Hepatocyte (in vitro differentiated cells): ENCODE measurements around the gene ADGRG7. TPM values are rescaled to one million over a fixed set of nuclear protein-coding genes. Genes with fewer than 3 reads are reported as not detected.

Experiments used
- DNase-seq: peaks from one replicate; pipeline ENCODE4 v3.0.0-alpha.2; 2016; ENCODE audit warnings: low spot score
- H2AFZ ChIP-seq: fragments of 200-600 bp; sonication (generic); 2 replicates; pipeline ENCODE4 v1.6.0; 2016; ENCODE audit warnings: antibody characterized with exemption, mild to moderate bottlenecking
- H3K27ac ChIP-seq: fragments of 200-600 bp; sonication (generic); 2 replicates; pipeline ENCODE4 v1.5.1; 2016; ENCODE audit warnings: mild to moderate bottlenecking
- H3K27me3 ChIP-seq: fragments of 200-600 bp; sonication (generic); 2 replicates; pipeline ENCODE4 v1.6.1; 2016
- H3K36me3 ChIP-seq: fragments of 200-600 bp; sonication (generic); replicated peaks from 2 replicates; pipeline ENCODE4 v1.5.1; 2016; ENCODE audit warnings: low read depth; ENCODE audit not compliant: insufficient read depth
- H3K4me1 ChIP-seq: fragments of 200-600 bp; sonication (generic); 2 replicates; pipeline ENCODE4 v1.5.1; 2016; ENCODE audit warnings: mild to moderate bottlenecking, moderate library complexity; ENCODE audit not compliant: insufficient read depth
- H3K4me2 ChIP-seq: fragments of 200-600 bp; sonication (generic); 2 replicates; pipeline ENCODE4 v1.6.0; 2016
- H3K4me3 ChIP-seq: fragments of 200-600 bp; sonication (generic); 2 replicates; pipeline ENCODE4 v1.5.1; 2016; ENCODE audit warnings: mild to moderate bottlenecking
- H3K79me2 ChIP-seq: fragments of 200-600 bp; sonication (generic); 2 replicates; pipeline ENCODE4 v1.6.0; 2017; ENCODE audit warnings: mild to moderate bottlenecking
- H3K9me2 ChIP-seq: fragments of 200-600 bp; sonication (generic); replicated peaks from 2 replicates; pipeline ENCODE4 v1.6.0; 2017; ENCODE audit warnings: mild to moderate bottlenecking; ENCODE audit not compliant: insufficient read depth
- H3K9me3 ChIP-seq: fragments of 200-600 bp; sonication (generic); 2 replicates; pipeline ENCODE4 v1.5.1; 2016; ENCODE audit warnings: low read depth, mild to moderate bottlenecking
- H4K20me1 ChIP-seq: fragments of 200-600 bp; sonication (generic); 2 replicates; pipeline ENCODE4 v1.6.0; 2016; ENCODE audit warnings: mild to moderate bottlenecking; ENCODE audit not compliant: insufficient read depth, poor library complexity, severe bottlenecking
- EZH2 ChIP-seq: fragments of 200-600 bp; sonication (generic); IDR thresholded peaks from 2 replicates; pipeline ENCODE4 v1.6.1; 2016; ENCODE audit warnings: antibody characterized with exemption, mild to moderate bottlenecking, borderline replicate concordance
- EZH2phosphoT487 ChIP-seq: fragments of 200-600 bp; sonication (generic); IDR thresholded peaks from one replicate; pipeline ENCODE4 v1.6.1; 2018; ENCODE audit warnings: antibody characterized with exemption, mild to moderate bottlenecking, low read depth, moderate library complexity; ENCODE audit not compliant: unreplicated experiment, severe bottlenecking
- WGBS: methylation state at CpG from one replicate; pipeline ENCODE4 v1.1.6; 2016; ENCODE audit warnings: low lambda C conversion rate; ENCODE audit errors: missing lambda C conversion rate; 5-methylcytosine and 5-hydroxymethylcytosine counted together
- polyA plus RNA-seq: library from polyadenylated mRNA; unstranded; fragments of >200 nt; fragmentation: Nextera tagmentation; extraction: Ambion mirVana; gene quantifications from 2 replicates; pipeline ENCODE4 v1.2.1, GENCODE V29; 2016
- total RNA-seq: library from RNA; depleted of rRNA; stranded (reverse); fragments of >200 nt; gene quantifications from 2 replicates; pipeline ENCODE4 v1.2.3, GENCODE V29; 2014
- TF ChIP-seq, protein P1 (sequence below): fragments of 200-600 bp; sonication (generic); IDR thresholded peaks from 2 replicates; pipeline ENCODE4 v1.5.1; 2016; ENCODE audit warnings: antibody characterized with exemption, mild to moderate bottlenecking; ENCODE audit not compliant: poor library complexity

Gene ADGRG7
- total and polyA plus RNA-seq, 2 experiments from 2014 or later: 4.9 to 33.3 TPM

DNA sequence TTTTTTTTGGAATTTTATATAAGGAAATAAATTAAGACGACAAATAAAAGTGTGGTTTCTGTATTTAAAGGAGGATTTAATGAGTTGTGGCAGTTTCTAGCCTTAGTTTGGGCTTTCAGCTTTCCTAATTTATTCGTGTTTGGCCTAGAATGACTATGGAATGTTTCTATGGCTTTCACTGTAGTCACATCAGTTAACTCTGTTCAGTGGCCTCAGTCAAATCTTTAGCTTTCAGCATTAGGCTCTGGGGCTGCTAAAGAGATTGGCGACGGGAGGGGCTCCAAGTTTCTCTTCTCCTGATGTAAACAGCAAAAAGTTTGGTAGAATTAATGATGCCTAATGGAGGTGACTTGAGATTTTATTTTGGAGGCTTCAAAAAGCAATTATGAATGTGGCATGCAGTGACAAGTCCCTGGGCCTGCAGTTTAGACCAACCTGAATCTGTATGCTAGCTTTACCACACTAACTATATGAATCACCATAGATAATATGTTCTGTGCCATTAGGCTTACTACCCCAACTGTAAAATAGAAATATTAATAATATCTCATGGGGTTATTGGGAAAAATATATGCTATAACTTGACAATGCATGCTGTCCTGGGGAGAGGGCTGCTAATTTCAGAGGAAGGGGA is 47.1 kb upstream of the ADGRG7 start:
- Histone ChIP-seq H3K36me3 (no peaks in the 10 kb centered on the region), H2AFZ (no peak overlapping the region), H3K9me3 (no peaks in the 10 kb centered on the region), H3K4me1 (peaks cover 13% of the 10 kb centered on the region), H3K4me3 (no peak overlapping the region), H3K27me3 (no peaks in the 10 kb centered on the region), H3K9me2 (no peaks in the 10 kb centered on the region), H3K79me2 (no peaks in the 10 kb centered on the region), H3K27ac (peak overlapping the region; percentile 61), H3K4me2 (no peak overlapping the region), H4K20me1 (no peaks in the 10 kb centered on the region)
- DNase-seq: no peak
- WGBS: 62% methylated on average over 4 of the region's 4 CpGs
- TF ChIP-seq, protein P1, sequence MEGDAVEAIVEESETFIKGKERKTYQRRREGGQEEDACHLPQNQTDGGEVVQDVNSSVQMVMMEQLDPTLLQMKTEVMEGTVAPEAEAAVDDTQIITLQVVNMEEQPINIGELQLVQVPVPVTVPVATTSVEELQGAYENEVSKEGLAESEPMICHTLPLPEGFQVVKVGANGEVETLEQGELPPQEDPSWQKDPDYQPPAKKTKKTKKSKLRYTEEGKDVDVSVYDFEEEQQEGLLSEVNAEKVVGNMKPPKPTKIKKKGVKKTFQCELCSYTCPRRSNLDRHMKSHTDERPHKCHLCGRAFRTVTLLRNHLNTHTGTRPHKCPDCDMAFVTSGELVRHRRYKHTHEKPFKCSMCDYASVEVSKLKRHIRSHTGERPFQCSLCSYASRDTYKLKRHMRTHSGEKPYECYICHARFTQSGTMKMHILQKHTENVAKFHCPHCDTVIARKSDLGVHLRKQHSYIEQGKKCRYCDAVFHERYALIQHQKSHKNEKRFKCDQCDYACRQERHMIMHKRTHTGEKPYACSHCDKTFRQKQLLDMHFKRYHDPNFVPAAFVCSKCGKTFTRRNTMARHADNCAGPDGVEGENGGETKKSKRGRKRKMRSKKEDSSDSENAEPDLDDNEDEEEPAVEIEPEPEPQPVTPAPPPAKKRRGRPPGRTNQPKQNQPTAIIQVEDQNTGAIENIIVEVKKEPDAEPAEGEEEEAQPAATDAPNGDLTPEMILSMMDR: no peak
- TF ChIP-seq EZH2phosphoT487: no peak
- TF ChIP-seq EZH2: no peak

DNA sequence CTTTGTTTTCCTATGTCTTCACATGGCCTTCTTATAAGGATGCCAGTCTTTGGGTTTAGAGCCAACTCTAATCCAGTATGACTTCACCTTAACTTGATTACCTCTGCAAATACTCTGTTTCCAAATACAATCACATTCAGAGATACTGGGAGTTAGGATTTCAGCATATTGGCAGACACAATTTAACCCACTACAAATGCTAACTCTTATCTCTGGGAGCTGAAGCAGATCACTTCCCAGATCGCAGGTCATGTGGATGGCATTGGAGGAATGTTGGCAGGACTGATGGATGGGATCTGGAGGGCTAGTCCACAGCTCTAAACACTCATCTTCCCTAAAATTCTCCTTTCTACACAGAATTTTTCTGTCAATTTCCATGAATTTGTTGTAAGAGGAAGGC is 46.2 kb upstream of the ADGRG7 start:
- Histone ChIP-seq H3K9me3 (no peaks in the 10 kb centered on the region), H3K27ac (no peak overlapping the region), H2AFZ (no peak overlapping the region), H3K4me1 (peaks cover 13% of the 10 kb centered on the region), H4K20me1 (no peaks in the 10 kb centered on the region), H3K9me2 (no peaks in the 10 kb centered on the region), H3K79me2 (no peaks in the 10 kb centered on the region), H3K4me2 (no peak overlapping the region), H3K36me3 (no peaks in the 10 kb centered on the region), H3K4me3 (no peak overlapping the region), H3K27me3 (no peaks in the 10 kb centered on the region)
- TF ChIP-seq, protein P1: no peak
- TF ChIP-seq EZH2phosphoT487: no peak
- TF ChIP-seq EZH2: no peak
- DNase-seq: no peak
- WGBS: 63% methylated on average over 1 of the region's 1 CpG

DNA sequence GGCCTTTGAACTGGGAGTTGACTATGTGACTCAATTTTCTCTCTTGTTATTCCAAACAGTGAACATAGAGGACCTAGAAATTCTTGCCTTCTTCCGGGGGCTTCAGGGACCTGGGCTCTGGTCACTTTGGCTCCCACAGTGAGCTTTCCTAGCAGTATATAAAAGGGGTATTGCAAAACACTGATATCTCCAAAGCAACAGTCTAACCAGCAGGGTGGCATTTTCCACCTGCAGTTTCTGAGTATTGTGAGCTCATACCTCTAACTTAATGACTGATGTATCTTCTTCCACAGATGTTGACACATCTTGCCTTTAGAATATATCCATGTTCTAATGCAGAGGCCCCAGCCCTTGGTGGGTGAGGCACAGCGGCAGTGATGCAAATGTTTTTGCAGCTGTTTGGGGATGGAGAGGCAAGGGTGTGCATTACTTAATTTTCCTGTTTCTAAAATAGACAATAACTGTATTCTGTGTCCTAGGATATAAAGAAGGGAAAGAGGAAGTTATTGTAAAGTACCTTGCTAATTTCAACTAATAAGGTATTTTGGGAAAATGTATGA is 45.7 kb upstream of the ADGRG7 start:
- WGBS: 90% methylated on average over 2 of the region's 2 CpGs
- no peak overlapping the region for H3K27ac ChIP-seq

More for the DNA sequence above, 45.7 kb upstream of the ADGRG7 start:
- Histone ChIP-seq H3K79me2 (no peaks in the 10 kb centered on the region), H3K9me3 (no peaks in the 10 kb centered on the region), H3K9me2 (no peaks in the 10 kb centered on the region), H2AFZ (no peak overlapping the region), H3K4me2 (no peak overlapping the region), H3K36me3 (no peaks in the 10 kb centered on the region), H3K27me3 (no peaks in the 10 kb centered on the region), H3K4me1 (peaks cover 13% of the 10 kb centered on the region), H4K20me1 (no peaks in the 10 kb centered on the region), H3K4me3 (no peak overlapping the region)
- no peak for DNase-seq
- TF ChIP-seq EZH2: no peak
- no peak for TF ChIP-seq EZH2phosphoT487
- TF ChIP-seq, protein P1: no peak
